Adrenal gland (tissue), 5 donors: ENCODE data around the gene GLI1.

Source experiments
- POLR2A ChIP-seq, 2 donors: fragments of 450-650 bp; IDR thresholded peaks; one replicate each; pipeline ENCODE4 v1.6.1; 2017; ENCODE audit warnings: antibody characterized with exemption in 2 of 2, mild to moderate bottlenecking in 2 of 2, moderate library complexity in 1 of 2
- TF ChIP-seq, protein P1 (sequence below), 6 experiments: fragments of 450-650 bp in 4 of 6; fragments of 200-600 bp in 2 of 6; sonication (generic) in 1 of 6; IDR thresholded peaks; 1 replicate in 5 of 6; 2 replicates in 1 of 6; pipeline versions ENCODE4 v1.5.1 to v1.8.0; 2016 to 2021; ENCODE audit warnings: antibody characterized with exemption in 6 of 6, mild to moderate bottlenecking in 2 of 6, moderate library complexity in 1 of 6
- donor health status: DM: no; HTN: no; CAD: no.

DNA sequence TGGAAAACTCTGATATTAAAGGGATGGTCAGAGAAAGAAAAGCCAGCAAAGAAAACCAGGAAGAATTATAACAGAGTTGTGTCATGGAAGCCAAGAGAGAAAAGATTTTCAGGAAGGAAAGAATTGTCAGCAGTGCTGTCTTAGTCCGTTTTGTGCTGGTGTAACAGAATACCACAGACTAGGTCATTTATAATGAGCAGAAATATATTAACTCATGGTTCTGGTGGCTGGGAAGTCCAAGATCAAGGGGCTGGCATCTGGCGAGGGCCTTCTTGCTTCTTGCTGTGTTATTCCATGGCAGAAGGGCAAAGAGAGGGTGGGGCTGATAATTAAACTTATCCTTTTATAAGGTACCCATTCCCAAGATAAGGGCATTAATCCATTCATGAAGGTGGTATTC is 10.9 kb upstream of the GLI1 start:
- TF ChIP-seq POLR2A (IDR thresholded peaks at IDR 0.05) = no peak
- TF ChIP-seq, protein P1, sequence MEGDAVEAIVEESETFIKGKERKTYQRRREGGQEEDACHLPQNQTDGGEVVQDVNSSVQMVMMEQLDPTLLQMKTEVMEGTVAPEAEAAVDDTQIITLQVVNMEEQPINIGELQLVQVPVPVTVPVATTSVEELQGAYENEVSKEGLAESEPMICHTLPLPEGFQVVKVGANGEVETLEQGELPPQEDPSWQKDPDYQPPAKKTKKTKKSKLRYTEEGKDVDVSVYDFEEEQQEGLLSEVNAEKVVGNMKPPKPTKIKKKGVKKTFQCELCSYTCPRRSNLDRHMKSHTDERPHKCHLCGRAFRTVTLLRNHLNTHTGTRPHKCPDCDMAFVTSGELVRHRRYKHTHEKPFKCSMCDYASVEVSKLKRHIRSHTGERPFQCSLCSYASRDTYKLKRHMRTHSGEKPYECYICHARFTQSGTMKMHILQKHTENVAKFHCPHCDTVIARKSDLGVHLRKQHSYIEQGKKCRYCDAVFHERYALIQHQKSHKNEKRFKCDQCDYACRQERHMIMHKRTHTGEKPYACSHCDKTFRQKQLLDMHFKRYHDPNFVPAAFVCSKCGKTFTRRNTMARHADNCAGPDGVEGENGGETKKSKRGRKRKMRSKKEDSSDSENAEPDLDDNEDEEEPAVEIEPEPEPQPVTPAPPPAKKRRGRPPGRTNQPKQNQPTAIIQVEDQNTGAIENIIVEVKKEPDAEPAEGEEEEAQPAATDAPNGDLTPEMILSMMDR (IDR thresholded peaks at IDR 0.05) = no peak
